NCI-H460 (cell line): ENCODE results near the gene BRD4. TPM values are rescaled to one million over a fixed set of nuclear protein-coding genes. Genes with fewer than 3 reads are reported as not detected.
"Not testable (repeated sequence)": the region's sequence is repeated elsewhere in the genome, so short reads cannot be mapped to it uniquely, and the experiment has no call there.

Experiments
- DNase-seq: peaks from one replicate; pipeline ENCODE4 v3.0.0-alpha.2; 2016; ENCODE audit warnings: low read depth; ENCODE audit errors: extremely low read depth
- polyA plus RNA-seq: library from polyadenylated mRNA; depleted of rRNA; stranded (reverse); fragments of >200 nt; gene quantifications from 2 replicates; pipeline ENCODE4 v1.2.3, GENCODE V29; 2014; cell fraction: nucleus; rRNA removed
- total RNA-seq: library from RNA; depleted of rRNA; stranded (reverse); fragments of >200 nt; shearing (Covaris generic); gene quantifications from 2 replicates; pipeline ENCODE4 v1.2.3, GENCODE V29; 2014; rRNA removed

Gene BRD4
- total RNA-seq: 23.4 and 23.9 TPM in 2 replicates
- 6.7 and 9.0 TPM in 2 replicates for polyA plus RNA-seq

DNA sequence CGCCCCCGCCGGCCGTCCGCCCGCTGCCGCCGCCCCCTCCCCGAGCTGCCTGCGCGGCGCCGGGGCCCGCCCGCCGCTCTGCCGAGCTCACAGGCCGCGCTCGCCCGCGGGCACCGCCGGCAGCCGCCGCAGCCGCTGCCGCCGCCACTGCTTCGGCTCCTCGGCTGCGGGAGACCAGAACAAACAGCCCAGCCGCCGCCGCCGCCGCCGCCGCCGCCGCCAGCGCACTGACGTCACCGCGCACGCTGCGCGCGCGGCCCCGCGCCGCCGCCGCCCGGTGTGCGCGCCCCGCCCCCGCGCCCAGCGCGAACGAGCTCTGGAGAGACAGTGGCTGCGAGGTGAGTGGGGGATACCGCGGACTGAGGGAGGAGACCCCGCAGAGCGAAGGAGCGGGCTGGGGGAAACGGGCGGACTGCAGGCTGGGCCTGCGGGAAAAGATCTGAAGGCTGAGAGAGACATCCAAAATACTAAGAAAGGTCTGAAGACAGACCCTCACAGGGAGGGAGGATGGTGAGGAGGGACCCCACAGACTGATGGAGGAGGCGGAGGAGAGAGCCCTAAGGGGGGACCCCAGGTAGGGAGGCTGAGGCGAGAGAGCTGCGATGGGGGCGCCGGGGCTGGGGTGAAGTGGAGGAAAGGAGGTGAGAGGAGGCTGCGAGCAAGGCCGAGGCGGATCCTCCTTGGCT, at the start of gene BRD4:
BRD4 (minus strand) TSS at position 229 of the 686 bp plus-strand sequence. CDS start 59,440 bp downstream, outside the sequence.
- no peak for DNase-seq

DNA sequence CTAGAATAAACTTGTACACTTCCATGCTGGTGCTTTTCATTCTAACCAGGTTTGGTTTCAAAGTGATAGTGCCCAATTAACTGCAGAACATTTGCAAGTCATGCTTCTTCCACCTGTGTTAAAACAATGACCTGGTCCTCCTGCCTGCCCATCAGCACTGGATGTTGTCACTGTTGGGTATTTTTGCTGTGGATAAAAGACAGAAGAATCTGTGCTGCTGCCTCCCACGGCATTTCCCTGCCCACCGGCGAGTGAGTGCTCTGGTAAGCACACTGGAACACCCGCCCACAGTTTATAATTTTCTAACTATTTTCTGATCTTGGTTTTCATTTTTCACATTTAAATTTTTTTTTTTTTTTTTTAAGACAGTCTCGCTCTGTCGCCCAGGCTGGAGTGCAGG, 49.5 kb upstream of the BRD4 start:
- DNase-seq: no peak

DNA sequence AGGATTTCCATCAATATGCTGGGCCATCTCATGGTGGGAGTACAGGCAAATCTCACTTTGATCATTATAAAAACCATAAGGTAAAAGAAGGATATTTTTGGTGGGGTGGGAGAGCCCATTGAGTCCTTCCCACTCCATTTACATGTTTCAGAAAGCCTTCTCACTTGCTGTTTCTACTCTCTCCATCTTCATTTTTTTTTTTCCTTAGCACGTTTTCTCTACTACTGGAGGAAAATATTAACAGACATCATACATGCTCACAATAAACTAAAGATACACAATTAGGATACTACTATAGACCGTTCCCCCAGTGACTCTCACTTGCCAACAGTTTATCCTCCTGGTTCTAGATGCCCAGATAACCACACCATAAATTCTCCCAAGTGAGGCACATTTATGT, 49.1 kb upstream of the BRD4 start:
- DNase-seq: no peak

GRCh38 chr19:15379999-15380647, 47.8 kb upstream of the BRD4 start:
- DNase-seq: peak; percentile 32

DNA sequence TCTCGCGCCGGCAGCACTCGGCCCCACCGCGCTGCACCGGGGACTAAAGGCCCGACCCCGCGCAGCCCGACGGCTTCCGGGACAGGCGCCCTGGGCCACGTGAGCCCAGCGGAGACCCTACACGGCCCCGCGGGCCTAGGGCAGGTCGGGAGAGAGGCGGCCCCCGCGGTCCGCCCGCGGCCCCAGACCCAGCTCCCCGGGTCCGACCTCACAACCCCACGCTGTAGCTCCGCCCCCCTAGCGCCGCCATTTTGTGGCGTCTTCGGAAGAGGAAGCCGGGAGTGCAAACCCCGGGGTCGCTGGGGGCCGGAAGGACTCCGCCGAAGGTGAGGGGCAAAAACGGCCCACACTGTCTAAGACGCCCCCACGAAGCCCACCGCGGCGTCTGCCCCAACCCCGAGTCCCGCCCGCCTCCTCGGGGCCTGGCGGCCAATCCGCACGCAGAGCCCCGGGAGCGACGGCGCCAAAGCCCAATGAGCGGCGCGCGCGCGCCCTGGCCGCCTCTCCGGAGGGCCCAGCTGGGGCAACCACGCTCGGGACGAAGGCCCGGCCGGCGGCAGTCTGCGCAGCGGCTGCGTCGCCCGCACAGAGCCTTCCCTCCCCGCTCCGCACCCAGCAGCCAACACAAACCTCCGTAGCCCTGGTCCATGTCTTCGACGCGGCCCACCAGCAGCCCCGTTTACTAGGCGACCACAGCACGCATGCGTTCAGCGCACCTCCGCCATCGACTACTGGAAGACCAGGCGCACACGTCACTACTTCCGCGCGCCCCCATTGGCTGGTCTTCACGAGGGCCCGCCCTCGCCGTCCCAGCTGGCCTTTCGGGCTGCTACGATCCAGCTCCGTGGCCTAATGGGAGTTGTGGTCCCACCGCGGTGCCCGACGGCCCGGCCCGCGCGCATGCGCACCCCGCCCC, 47.0 kb upstream of the BRD4 start, which contains the start of gene AKAP8:
AKAP8 (minus strand) TSS at position 705 of the 916 bp plus-strand sequence; CDS start at position 649, 56 bp downstream.
- DNase-seq: peak; percentile 96

GRCh38 chr19:15378534-15379082, 46.3 kb upstream of the BRD4 start:
- no peak for DNase-seq

- no peak for DNase-seq
These were observed 42.6 kb upstream of the BRD4 start for GRCh38 chr19:15374796-15375440.

DNA sequence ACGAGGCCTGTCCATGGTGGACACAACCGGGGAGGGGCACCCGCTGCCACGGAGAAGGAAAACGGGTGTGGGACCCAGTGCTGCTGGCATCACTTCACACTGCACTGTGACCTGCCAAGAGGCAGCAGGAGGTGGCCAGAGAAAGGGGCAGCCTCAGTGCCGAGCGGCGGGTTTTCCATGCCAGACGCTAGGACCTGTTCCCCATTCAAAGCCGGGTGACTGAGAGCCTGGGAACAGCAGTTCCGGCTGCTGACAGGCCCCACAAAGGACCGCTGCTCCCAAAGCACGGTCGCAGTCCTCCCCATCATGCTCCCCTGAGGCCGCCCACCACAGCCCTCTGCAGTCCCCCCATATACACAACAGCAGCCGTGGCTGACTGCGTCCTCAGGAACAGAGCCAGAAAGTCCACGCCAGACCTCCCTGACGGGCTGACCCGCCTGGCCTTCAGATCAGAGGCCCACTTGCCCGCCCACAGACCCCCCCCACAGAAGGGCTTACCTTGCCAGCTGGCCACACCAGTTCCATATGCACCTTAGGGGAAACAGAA, 41.8 kb upstream of the BRD4 start:
- DNase-seq: no peak

DNA sequence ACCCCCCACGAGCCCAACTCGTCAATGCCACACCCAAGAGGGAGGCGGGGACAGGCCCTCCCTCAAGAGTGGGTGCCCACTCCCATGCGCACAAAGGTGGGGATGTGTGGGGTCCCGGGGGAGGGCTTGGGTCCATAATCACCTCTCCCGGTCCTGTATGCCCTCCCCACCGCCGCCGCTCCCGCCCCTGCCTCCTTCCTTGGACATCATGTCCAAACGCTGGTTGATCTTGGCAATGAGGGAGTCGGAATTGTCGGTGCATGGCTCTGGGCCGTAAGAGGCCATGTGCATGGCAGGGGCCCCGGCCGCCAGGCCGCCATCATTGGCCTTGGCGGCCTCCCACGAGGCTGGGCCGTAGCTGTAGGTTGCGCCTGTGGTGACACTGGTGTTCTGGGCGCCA, 41.3 kb upstream of the BRD4 start:
- no peak for DNase-seq

DNA sequence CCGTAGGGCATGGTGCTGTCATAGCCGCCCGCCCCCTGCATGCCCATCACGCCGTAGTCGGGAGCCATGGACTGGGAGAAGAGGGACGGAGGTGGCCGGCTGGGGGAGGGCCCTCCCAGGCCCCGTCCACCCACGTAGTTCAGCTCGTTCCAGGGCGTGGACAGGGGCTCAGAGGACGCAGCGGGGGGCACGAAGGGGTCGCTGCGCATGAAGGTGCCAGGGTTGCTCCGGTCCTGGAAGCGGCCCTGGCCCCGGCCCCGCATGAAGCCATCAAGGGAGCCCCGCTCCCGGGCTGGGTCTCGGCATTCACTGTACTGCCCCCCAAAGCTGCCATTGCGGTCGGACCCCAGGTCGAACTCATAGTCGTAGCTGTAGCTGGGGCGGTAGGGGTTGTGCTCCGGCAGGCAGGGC, 40.6 kb upstream of the BRD4 start:
- no peak for DNase-seq

DNA sequence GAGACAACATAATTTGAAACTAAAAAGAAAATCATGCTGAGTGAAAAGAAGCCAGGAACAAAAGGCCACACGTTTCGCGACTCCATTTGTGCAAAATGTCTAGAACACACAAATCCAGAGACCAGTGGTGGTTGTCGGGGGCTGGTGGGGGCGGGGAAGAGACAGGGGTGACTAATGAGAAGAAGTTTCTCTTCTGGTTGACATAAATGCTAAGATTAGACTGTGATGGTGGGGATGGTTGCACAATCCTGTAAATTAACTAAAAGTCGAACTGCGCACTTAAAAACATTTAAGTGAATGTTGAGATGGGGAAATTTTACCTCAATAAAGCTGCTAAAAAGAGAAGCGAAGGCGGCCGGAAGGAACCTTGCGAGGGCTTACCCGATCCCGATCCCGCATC, 40.1 kb upstream of the BRD4 start:
- DNase-seq: no peak

GRCh38 chr19:15371786-15372380, 39.5 kb upstream of the BRD4 start:
- DNase-seq: no peak

- no peak for DNase-seq
These were observed 38.8 kb upstream of the BRD4 start for GRCh38 chr19:15371119-15371518.

DNA sequence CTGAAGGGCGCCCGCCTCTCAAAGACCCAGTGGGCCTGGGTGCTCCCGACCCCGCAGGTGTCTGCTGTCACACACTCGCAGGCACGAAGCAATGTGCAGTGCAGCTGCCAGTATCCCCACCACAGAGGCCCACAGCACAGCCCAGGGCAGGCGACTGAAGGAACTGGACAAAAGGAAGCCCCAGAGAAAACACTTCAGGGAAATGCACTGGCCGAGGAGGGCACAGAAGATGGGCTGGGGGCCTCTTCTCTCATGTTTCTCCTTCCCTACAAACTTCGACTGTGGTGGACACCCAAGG, 37.2 kb upstream of the BRD4 start:
- no peak for DNase-seq

- no peak for DNase-seq
These were observed 36.7 kb upstream of the BRD4 start for GRCh38 chr19:15368798-15369593.

- no peak for DNase-seq
These were observed 35.8 kb upstream of the BRD4 start for GRCh38 chr19:15368051-15368632.

DNA sequence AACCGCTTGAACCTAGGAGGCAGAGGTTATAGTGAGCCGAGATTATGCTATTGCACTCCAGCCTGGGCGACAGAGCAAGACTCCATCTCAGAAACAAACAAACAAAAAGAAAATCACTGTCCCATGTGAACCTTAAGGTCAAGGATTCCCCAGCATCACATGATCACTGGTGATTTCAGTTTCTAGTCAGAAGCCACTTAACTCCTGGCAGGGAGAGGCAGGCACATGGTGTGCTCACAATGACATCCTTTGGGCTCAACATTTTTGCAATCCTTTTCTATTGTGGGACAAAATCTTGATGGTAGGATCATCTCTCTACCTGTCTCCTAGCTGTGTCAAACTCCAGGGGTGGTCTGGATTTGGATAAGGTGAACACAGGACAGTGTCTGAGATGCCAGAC, 35.1 kb upstream of the BRD4 start:
- no peak for DNase-seq

GRCh38 chr19:15365264-15365663, 32.9 kb upstream of the BRD4 start:
- no peak for DNase-seq

DNA sequence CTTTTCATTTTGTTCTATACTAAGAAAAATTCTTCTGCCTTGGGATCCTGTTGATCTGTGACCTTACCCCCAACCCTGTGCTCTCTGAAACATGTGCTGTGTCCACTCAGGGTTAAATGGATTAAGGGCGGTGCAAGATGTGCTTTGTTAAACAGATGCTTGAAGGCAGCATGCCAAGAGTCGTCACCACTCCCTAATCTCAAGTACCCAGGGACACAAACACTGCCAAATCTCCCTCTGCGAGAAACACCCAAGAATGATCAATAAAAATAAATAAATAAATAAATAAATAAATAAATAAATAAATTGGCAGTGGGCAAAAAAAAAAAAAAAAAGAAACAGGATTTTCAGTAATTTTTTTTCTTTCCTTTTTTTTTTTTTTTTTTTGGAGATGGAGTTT, 31.5 kb upstream of the BRD4 start:
- DNase-seq: not testable (repeated sequence)
